ENCODE measurements around the gene BOLA1.
"Not testable (repeated sequence)": the region's sequence is repeated elsewhere in the genome, so short reads cannot be mapped to it uniquely, and the experiment has no call there.

DNA sequence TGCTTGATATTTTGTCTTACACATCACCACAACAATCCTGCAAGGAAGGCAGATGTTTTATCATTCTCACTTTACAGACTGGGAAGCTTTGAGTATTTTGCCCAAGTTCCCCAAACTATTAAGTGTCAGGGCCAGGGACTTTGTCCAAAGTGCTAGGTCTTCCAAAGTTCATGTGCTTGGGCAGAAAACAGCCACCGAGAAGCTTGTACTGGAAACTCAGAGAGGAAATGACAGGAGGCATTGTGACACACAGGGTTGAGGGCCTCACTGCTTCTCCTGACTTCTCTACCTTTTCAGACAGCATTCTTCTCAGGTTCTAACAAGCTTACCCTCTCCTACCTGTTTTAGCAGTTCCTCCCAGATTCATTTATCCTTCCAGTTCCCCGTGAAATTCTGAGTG, 32.5 kb upstream of the BOLA1 start:
- TF ChIP-seq, protein P1, sequence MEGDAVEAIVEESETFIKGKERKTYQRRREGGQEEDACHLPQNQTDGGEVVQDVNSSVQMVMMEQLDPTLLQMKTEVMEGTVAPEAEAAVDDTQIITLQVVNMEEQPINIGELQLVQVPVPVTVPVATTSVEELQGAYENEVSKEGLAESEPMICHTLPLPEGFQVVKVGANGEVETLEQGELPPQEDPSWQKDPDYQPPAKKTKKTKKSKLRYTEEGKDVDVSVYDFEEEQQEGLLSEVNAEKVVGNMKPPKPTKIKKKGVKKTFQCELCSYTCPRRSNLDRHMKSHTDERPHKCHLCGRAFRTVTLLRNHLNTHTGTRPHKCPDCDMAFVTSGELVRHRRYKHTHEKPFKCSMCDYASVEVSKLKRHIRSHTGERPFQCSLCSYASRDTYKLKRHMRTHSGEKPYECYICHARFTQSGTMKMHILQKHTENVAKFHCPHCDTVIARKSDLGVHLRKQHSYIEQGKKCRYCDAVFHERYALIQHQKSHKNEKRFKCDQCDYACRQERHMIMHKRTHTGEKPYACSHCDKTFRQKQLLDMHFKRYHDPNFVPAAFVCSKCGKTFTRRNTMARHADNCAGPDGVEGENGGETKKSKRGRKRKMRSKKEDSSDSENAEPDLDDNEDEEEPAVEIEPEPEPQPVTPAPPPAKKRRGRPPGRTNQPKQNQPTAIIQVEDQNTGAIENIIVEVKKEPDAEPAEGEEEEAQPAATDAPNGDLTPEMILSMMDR (IDR thresholded peaks at IDR 0.05): not testable (repeated sequence)
- not testable (repeated sequence) for TF ChIP-seq POLR2A (IDR thresholded peaks at IDR 0.05)

Measured in lower leg skin (tissue), 3 donors.